CD4-positive, alpha-beta T cell (primary cell): ENCODE data around the gene C17orf78. TPM values are rescaled to one million over a fixed set of nuclear protein-coding genes. Genes with fewer than 3 reads are reported as not detected.

Source experiments
- ATAC-seq: fragments of 200-7000 bp; cut with Tn5 transposase; one replicate; pipeline ENCODE4 v1.10.0; 2022; ENCODE audit warnings: mild to moderate bottlenecking; ENCODE audit not compliant: poor library complexity
- CTCF ChIA-PET: fragments of 350-600 bp; sonication (Branson Sonifier 250); formaldehyde crosslinking; loops from one replicate; lab custom pipeline; 2021; ENCODE audit warnings: antibody characterized with exemption, inconsistent platforms; lab: Charles Lee
- POLR2A ChIA-PET: fragments of 350-600 bp; sonication (Branson Sonifier 250); formaldehyde crosslinking; loops from one replicate; lab custom pipeline; 2021; ENCODE audit warnings: antibody characterized with exemption, inconsistent platforms; lab: Charles Lee
- DNase-seq, 14 experiments: peaks; one replicate each; pipeline ENCODE4 v3.0.0-alpha.2; 2013 to 2020; ENCODE audit warnings: mixed read lengths in 2 of 14
- H3K27ac ChIP-seq, 2 donors: one replicate each; pipeline versions ENCODE4 v1.5.1 to v1.7.0; 2013; ENCODE audit warnings: low read length in 2 of 2, low read depth in 1 of 2, mild to moderate bottlenecking in 1 of 2
- H3K27me3 ChIP-seq, 2 experiments: 1 replicate in 1 of 2; 2 replicates in 1 of 2; pipeline versions ENCODE4 v1.6.1 to v1.7.0; 2013; ENCODE audit warnings: low read length in 2 of 2, control low read depth in 1 of 2, mild to moderate bottlenecking in 1 of 2, moderate library complexity in 1 of 2; ENCODE audit not compliant: insufficient read depth in 2 of 2, control insufficient read depth in 1 of 2
- H3K36me3 ChIP-seq: one replicate; pipeline ENCODE4 v1.6.1; 2013; ENCODE audit warnings: low read length, control low read depth; ENCODE audit not compliant: insufficient read depth
- H3K4me1 ChIP-seq: one replicate; pipeline ENCODE4 v1.6.1; 2013; ENCODE audit warnings: low read length, control low read depth; ENCODE audit not compliant: insufficient read depth
- H3K4me3 ChIP-seq: one replicate; pipeline ENCODE4 v1.5.1; 2013; ENCODE audit warnings: mild to moderate bottlenecking, low read length, moderate library complexity
- H3K9me3 ChIP-seq, 2 experiments: 1 replicate in 1 of 2; 2 replicates in 1 of 2; pipeline versions ENCODE4 v1.6.1 to v1.7.0; 2013; ENCODE audit warnings: low read length in 2 of 2, mild to moderate bottlenecking in 2 of 2, control low read depth in 1 of 2, moderate library complexity in 1 of 2; ENCODE audit not compliant: control insufficient read depth in 1 of 2, insufficient read depth in 1 of 2
- H3K27ac Mint-ChIP-seq: one replicate; pipeline ENCODE4 v1.8.0; 2020; ENCODE audit warnings: mixed read lengths
- H3K27me3 Mint-ChIP-seq: one replicate; pipeline ENCODE4 v1.8.0; 2021; ENCODE audit warnings: mixed read lengths
- H3K36me3 Mint-ChIP-seq: one replicate; pipeline ENCODE4 v1.8.0; 2021; ENCODE audit warnings: low read depth, mixed read lengths
- H3K4me1 Mint-ChIP-seq: one replicate; pipeline ENCODE4 v1.8.0; 2021; ENCODE audit warnings: low read depth, mixed read lengths
- H3K4me3 Mint-ChIP-seq: one replicate; pipeline ENCODE4 v1.8.0; 2020; ENCODE audit warnings: mild to moderate bottlenecking, mixed read lengths
- H3K9me3 Mint-ChIP-seq: one replicate; pipeline ENCODE4 v1.8.0; 2020; ENCODE audit warnings: mixed read lengths
- intact Hi-C, 2 experiments: fragments of 100-400 bp; cut with DNase I in 1 of 2; cut with micrococcal nuclease in 1 of 2; formaldehyde crosslinking; loops; one replicate each; pipeline versions ENCODE4 v1.15.1 to v1.9.0; 2023 to 2025; cut with DNase I, micrococcal nuclease
- total RNA-seq, 174 experiments: library from RNA in 2 of 174; stranded (reverse) in 2 of 174; gene quantifications; one replicate each; pipeline ENCODE4 v1.2.3 and lab custom pipeline; 2021 to 2026
- TF ChIP-seq, protein P1 (sequence below): fragments of 200-600 bp; IDR thresholded peaks from one replicate; pipeline ENCODE4 v1.8.0; 2022; ENCODE audit warnings: antibody characterized with exemption, mild to moderate bottlenecking

Gene C17orf78
- total RNA-seq, 2 experiments from 2014 or later: not detected

DNA sequence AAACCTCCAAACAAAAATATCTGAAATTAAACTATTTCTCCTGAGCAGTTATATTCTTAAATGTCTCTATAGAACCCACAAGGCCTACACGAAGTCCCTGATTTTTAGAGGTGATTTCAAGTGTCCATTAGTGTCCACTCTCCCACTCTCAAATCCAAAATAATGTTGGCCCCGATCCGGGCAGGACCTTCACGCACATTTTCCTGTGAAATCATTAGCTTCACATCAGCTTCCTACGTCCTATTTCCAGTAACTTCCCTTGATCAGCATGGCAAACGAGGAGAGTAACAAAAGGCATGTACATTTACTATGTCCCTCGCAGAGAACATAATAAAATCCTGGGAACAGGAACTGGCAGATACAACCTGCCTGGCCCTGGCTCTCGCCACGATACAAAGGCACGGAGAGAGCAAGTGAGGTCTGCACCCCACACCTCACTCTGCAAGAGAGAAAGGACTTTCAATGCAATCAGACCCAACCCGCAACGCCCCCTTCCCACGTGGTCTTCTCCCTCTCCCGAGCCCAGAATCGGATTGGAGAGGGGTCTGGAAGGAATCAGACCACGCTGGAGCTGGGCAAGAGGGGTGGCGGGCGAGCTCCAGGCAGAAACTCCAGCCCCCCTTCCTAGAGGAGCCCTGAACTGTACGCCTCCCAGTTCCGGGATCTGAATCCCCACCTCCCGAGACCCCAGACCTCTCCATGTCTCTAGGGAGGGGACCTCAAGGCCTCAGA lies 17.5 kb upstream of the C17orf78 start:
- CTCF ChIA-PET: interaction anchor here (0.6 to 4.2 kb wide), 3 partner anchors 11 to 91 kb away, joined by 3 to 32 read pairs (median 3); no protein-coding TSS in a partner anchor

GRCh38 chr17:37358830-37359681 lies 16.7 kb upstream of the C17orf78 start:
- Mint-ChIP-seq H3K36me3 (no peaks in the 10 kb centered on the region), H3K9me3 (no peaks in the 10 kb centered on the region), H3K4me1 (peaks cover 22% of the 10 kb centered on the region), H3K27ac (peak overlapping the region; percentile 89), H3K27me3 (no peaks in the 10 kb centered on the region), H3K4me3 (peak overlapping the region; percentile 93)
- H3K9me3 ChIP-seq: no peaks in the 10 kb centered on the region
- ChIA-PET CTCF (interaction anchor here (0.6 to 4.2 kb wide), 3 partner anchors 11 to 91 kb away, joined by 3 to 32 read pairs (median 3); no protein-coding TSS in a partner anchor), POLR2A (interaction anchor here (0.7 to 1.5 kb wide), 7 partner anchors 13 to 824 kb away, joined by 3 to 5 read pairs (median 3); partner anchors contain the start of genes ACACA, MYO19, PIGW and TADA2A)
- peaks cover 16% of the 10 kb centered on the region for H3K4me1 ChIP-seq
- intact Hi-C loops: loop anchor here (2.0 to 5.0 kb wide), 3 partner anchors 48 to 412 kb away; partner anchors contain the start of genes AATF (in 1 of the 2), ACACA (in 1 of the 2), DDX52 (in 1 of the 2) and TADA2A (in 1 of the 2)
- DNase-seq (peak; percentile 73 to 96 (median 84)), ATAC-seq (peak; percentile 95)
- peak overlapping the region; percentile 74 for H3K4me3 ChIP-seq
- peak overlapping the region; percentile 41 to 63 for H3K27ac ChIP-seq
- no peaks in the 10 kb centered on the region for H3K36me3 ChIP-seq
- TF ChIP-seq, protein P1, sequence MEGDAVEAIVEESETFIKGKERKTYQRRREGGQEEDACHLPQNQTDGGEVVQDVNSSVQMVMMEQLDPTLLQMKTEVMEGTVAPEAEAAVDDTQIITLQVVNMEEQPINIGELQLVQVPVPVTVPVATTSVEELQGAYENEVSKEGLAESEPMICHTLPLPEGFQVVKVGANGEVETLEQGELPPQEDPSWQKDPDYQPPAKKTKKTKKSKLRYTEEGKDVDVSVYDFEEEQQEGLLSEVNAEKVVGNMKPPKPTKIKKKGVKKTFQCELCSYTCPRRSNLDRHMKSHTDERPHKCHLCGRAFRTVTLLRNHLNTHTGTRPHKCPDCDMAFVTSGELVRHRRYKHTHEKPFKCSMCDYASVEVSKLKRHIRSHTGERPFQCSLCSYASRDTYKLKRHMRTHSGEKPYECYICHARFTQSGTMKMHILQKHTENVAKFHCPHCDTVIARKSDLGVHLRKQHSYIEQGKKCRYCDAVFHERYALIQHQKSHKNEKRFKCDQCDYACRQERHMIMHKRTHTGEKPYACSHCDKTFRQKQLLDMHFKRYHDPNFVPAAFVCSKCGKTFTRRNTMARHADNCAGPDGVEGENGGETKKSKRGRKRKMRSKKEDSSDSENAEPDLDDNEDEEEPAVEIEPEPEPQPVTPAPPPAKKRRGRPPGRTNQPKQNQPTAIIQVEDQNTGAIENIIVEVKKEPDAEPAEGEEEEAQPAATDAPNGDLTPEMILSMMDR: no peak
- no peaks in the 10 kb centered on the region for H3K27me3 ChIP-seq

More for the DNA sequence above, 17.5 kb upstream of the C17orf78 start:
- peak overlapping the region; percentile 93 for H3K4me3 Mint-ChIP-seq
- TF ChIP-seq, protein P1: no peak
- H3K27me3 ChIP-seq: no peaks in the 10 kb centered on the region
- H3K9me3 Mint-ChIP-seq: no peaks in the 10 kb centered on the region
- no peaks in the 10 kb centered on the region for H3K36me3 ChIP-seq
- H3K4me1 ChIP-seq: peaks cover 16% of the 10 kb centered on the region
- intact Hi-C loops: loop anchor here (2.0 to 5.0 kb wide), 3 partner anchors 49 to 411 kb away; partner anchors contain the start of genes AATF (in 1 of the 2), ACACA (in 1 of the 2), DDX52 (in 1 of the 2) and TADA2A (in 1 of the 2)
- H3K9me3 ChIP-seq: no peaks in the 10 kb centered on the region
- POLR2A ChIA-PET: interaction anchor here (0.7 to 1.5 kb wide), 5 partner anchors 13 to 823 kb away, joined by 3 to 5 read pairs (median 3); partner anchors contain the start of genes ACACA, MYO19, PIGW and TADA2A
- H3K4me3 ChIP-seq: peak overlapping the region; percentile 71
- peak overlapping the region; percentile 89 for H3K27ac Mint-ChIP-seq
- DNase-seq (peak in 9 of 14 experiments; percentile 1 to 50 (median 13)), ATAC-seq (no peak)
- peak overlapping the region; percentile 9 to 33 for H3K27ac ChIP-seq
- no peaks in the 10 kb centered on the region for H3K36me3 Mint-ChIP-seq
- peaks cover 22% of the 10 kb centered on the region for H3K4me1 Mint-ChIP-seq
- no peaks in the 10 kb centered on the region for H3K27me3 Mint-ChIP-seq
